Stimulated activated CD4-positive, alpha-beta T cell treated with anti-CD3 and anti-CD28 coated beads, Interleukin-12 subunit alpha, Interleukin-12 subunit beta, amount 100 ng/mL, for 4 hours (primary cell): Measurements from ENCODE around the gene ATP10A.
"Not testable (repeated sequence)": the region's sequence is repeated elsewhere in the genome, so short reads cannot be mapped to it uniquely, and the experiment has no call there.

ENCODE experiments used
- DNase-seq: peaks from one replicate; pipeline ENCODE4 v3.0.0-alpha.2; 2020

Gene ATP10A

DNA sequence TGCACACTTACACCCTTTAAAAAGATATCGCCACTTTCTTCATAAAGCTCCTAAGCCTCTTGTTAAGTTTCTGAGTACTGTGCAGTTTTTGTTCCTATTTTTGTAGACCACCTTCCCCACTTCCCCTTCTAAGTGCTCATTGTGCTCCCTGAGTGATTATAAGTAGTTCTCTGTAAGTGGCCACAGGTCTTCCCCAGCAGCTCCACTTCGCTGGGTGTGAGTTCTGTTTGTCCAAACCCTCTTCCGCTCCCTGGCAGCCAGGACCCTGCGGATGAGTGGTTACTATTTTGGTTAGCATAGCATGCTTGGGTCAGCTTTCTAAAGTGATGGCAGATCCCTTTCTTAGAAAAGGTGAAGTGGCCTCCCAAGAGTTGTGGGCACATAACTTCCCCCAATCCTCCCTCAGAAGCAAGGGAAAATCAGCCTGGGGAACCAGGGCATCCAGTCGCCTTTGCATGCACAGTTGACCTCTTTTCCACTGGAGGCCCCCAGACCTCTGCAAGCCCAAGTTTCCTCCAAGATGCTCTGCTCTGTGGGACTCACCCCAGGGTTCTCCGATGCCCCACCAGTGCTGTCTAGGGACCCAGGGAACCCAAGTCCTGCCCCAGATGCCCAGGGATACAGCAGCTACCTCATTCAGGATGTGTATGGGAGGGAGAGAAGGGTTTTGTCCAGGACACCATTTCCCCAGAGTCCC, 69.6 kb downstream of the ATP10A start:
- no peak for DNase-seq

- DNase-seq = no peak
These were observed 71.0 kb downstream of the ATP10A start for GRCh38 chr15:25792128-25792527.

GRCh38 chr15:25790000-25790660, 73.0 kb downstream of the ATP10A start:
- peak; percentile 26 for DNase-seq

DNA sequence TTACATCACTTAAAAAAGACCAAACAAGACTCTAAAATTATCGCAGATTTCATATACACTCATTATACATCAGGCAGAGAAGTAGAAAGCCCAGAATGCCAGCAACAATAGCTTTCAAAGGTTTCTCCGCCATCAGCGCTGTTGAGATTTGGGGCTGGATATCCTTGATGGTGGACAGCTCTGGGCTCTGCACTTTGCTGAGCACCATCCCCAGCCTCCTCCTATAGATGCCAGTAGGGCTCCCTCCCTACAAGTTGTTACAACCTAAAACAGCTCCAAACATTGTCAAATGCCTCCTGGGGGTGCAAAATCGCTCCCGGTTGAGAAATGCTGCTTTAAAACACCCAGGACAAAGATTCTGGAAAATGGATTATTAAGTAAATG, 73.5 kb downstream of the ATP10A start:
- no peak for DNase-seq

DNA sequence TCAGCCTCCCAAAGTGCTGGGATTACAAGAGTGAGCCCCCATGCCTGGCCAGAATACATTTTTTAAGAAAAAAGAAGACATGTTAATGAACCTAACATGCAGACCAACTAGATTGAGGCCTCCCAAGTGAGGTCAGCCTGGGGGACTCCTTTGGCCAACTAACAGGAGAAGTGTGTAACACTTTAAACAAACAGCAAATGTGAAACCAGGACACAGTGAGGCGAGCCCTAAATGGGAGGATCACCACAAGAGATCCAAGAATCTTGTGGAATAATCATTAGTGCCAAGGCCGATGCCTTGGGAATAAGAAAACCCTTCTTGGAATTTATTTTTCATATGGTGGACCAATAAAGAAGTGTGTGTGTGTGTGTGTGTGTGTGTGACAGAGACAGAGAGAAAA, 73.9 kb downstream of the ATP10A start:
- no peak for DNase-seq

GRCh38 chr15:25787855-25788520, 75.1 kb downstream of the ATP10A start:
- no peak for DNase-seq

GRCh38 chr15:25787381-25787780, 75.7 kb downstream of the ATP10A start:
- DNase-seq = no peak

- DNase-seq = no peak
These were observed 77.1 kb downstream of the ATP10A start for GRCh38 chr15:25786040-25786439.

GRCh38 chr15:25785641-25786025, 77.5 kb downstream of the ATP10A start:
- no peak for DNase-seq

DNA sequence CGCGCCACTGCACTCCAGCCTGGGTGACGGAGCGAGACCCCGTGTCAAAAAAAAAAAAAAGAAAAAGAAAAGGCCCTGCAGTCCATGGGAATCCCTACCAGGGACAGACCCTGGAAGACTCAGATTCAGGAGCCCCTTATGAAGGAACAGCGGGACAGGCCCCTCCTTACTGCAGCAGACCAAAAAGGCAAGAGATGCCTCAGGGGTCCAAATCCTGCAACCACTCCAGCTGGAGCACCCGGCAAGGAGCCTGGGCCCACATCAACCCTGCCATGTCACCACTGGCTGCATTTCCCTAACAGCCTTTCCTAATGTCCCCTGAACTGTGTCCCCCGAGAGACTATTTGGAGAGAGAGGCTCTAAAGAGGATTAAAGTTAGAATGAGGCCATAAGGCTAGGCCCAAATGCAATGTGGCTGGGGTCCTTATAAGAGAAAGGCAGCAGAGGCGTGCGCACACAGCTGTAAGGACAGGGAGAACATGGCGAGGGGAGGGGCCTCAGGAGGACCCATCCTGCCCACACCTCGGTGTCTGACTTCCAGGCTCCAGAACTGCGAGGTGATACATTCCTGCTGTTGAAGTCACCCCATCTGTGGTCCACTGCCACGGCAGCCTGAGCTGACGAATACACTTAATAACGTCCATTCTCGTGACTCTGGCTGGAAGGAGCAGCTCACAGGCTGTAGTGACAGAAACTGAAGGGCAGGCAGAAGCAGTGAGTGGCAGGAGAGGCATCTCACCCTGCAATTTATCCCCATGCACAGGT, 78.1 kb downstream of the ATP10A start:
- DNase-seq = no peak

DNA sequence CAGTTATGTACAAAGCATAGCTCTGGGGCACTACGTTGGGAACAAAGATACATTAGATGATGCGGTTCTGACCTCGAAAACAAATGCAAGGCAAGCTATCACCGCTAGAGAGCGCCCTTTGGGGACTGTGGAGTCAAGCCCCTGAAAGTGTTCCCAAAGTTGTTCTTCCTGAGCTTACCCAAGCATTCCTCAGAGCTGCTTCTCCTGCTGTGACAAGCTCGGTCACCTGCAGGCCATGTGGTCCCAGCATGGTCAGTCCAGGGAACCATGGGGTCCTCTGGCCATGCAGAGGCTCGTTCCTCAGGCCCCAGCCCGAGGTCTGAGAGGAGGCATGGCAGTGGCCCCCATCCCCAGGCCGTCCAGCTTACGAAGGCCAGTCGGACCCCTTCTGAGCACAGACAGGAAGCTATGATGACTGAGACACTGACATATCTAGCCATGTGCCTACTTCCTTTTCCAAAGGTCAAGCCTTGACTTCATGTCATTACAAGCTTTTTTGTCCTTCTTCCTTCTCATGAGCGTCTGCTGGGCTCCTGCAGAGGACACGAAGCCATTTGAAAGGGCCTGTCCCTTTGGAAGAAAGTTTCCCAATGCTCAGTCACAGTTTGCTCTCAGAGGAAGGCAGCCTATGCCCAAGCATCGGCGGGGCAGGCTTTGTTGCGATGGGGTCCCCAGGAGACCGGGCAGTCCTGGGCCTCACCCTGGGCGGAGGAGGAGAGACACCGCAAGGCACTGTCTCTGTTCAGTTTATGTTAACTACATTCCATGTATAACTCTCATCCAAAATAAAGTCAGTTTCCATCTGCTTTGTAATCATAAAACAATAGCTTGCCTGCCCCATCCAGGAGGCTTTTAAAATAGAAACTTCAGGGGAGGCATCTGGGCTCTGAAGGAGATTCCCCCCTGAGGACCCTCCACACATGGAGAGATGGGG, 79.3 kb downstream of the ATP10A start:
- DNase-seq = peak; percentile 36

GRCh38 chr15:25783134-25783533, 80.0 kb downstream of the ATP10A start:
- no peak for DNase-seq

DNA sequence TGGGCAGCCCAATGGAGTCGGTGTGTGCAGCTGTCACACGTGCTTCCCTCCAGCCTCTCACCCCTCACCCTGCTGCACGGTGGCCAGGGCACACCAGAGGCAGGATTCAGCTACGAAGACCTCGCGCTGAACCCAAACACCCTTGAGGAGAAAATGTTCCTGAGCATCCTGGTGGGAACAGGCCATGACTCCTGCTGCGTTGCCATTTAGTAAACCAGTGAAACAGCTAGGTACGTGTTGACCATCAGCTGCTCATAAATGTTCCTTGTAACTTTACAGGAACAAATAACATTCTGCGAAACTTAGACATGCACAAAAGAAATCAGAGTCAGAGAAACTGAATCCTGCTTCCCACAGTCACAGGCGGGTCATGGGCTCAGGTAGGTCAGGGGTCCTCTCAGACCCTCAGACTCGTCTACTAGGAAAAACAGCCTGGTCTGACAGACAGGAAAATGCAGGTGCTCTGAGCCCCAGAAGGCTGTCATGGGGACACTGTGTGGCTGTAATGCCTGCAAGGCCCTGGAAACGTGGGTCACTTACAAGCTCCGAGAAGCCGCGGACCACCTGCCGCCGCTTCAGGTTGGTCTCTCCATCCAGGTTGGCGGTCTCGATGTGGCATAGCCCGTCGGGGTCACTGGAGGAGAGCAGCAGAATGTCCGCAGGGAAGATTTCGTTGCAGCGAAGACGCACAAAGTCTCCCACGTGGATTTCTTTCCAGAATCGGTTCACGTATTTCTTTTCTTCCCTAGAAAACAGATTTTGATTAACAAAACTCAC, 82.5 kb downstream of the ATP10A start:
- no peak for DNase-seq

- no peak for DNase-seq
These were observed 85.0 kb downstream of the ATP10A start for GRCh38 chr15:25778161-25778560.

- DNase-seq = no peak
These were observed 86.1 kb downstream of the ATP10A start for GRCh38 chr15:25777037-25777436.

DNA sequence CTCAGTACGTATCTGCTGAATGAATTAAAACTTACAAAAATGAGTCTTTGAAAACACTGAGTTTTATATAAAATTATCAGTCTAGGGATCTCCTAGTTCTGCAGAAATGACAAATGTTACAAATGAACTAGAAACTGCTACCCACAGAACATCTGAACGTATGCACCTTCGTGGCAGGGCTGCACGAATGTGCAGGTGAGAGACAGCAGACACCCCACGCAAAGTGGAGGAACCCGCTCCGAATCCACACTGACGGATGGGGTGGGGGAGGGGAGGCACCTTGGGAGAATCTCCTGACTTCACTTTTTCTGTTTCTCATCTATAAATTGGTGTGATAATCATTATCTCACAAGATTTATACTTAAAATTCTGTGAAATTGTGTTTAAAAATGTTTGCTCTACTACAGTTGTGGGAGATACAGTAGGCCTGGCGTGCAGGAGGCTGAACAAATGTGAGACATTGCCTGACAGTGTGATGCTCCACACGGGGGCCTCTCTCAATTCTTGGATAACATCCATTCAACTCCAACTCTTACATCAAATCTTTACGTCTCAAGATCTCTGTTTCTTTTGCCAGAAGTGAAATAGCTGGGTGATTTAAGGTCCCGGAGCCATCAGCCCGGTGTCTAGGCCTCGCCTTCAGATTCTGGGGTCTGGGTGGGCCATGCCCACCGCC, 86.9 kb downstream of the ATP10A start:
- no peak for DNase-seq

GRCh38 chr15:25775317-25775912, 87.7 kb downstream of the ATP10A start:
- DNase-seq = no peak

- DNase-seq = no peak
These were observed 88.3 kb downstream of the ATP10A start for GRCh38 chr15:25774871-25775270.

GRCh38 chr15:25773248-25773647, 89.9 kb downstream of the ATP10A start:
- DNase-seq = no peak

DNA sequence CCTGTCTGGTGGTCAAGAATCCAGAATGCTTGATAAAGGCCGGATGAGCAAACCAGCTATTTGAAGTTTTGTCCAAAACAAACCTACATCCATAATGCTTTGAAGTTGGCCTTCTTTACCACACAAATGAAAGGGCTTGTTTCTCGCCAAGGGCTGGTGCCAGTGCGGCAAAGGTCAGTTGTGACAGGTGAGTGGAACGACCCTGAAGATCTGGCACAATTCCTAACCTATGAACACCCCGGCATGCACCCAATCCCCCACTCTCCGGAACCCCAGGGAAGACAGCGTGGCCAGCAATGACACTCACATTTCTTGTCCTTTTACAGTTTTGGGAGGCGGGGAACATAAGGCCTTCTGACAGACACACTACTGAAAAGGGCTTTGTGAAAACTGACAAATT, 90.6 kb downstream of the ATP10A start:
- DNase-seq = no peak

- DNase-seq = not testable (repeated sequence)
These were observed 91.4 kb downstream of the ATP10A start for GRCh38 chr15:25771736-25772135.
